Measurements from ENCODE around the gene RPH3AL. TPM values are rescaled to one million over a fixed set of nuclear protein-coding genes. Genes with fewer than 3 reads are reported as not detected.

The RPH3AL gene
- total RNA-seq, 1 experiment from 2014 or later: 24.9 TPM

DNA sequence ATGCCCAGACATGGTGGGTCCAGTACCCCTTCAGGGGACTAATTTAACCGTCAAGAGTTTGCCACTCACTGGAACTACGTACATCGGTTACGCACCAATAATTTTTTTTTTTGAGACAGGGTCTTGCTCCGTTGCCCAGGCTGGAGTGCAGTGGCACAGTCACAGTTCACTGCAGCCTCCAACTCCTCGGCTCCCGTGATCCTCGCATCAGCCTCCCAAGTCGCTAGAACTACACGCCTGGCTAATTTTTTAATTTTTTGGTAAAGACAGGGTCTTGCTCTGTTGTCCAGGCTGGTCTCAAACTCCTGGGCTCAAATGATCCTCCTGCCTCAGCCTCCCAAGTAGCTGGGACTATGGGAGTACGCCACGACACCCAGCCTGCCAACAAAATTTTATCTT is 15.6 kb downstream of the RPH3AL start:
- no peak for TF ChIP-seq EZH2 (IDR thresholded peaks at IDR 0.05; ENCODE audit: low read length, unreplicated experiment)
- ChIA-PET POLR2A (ENCODE audit: unreplicated experiment) (no interaction called here), CTCF (no interaction called here)
- H3K4me3 ChIP-seq (ENCODE audit: low read length): no peak overlapping the region
- no peak overlapping the region for H3K9ac ChIP-seq (ENCODE audit: low read length)
- H3F3A ChIP-seq (ENCODE audit: low read length, unreplicated experiment): no peaks in the 10 kb centered on the region
- H3K4me2 ChIP-seq (ENCODE audit: low read length): no peak overlapping the region
- H3K27ac ChIP-seq (ENCODE audit: low read length): no peak overlapping the region
- H3K9me2 ChIP-seq (replicated peaks; ENCODE audit: low read length): no peaks in the 10 kb centered on the region
- H3K79me2 ChIP-seq (ENCODE audit: low read length): peaks cover 10% of the 10 kb centered on the region; the same call in 1 of the 2 replicates
- ATAC-seq (no peak), DNase-seq (no peak)
- intact Hi-C loops (cut with micrococcal nuclease): no loop called here
- H3K27me3 ChIP-seq (ENCODE audit: low read length): no peaks in the 10 kb centered on the region
- BruUV-seq (replicated peaks): no TSS peak
- H2AFZ ChIP-seq (ENCODE audit: low read length): no peak overlapping the region
- H4K20me1 ChIP-seq (ENCODE audit: low read length): no peaks in the 10 kb centered on the region
- H3K4me1 ChIP-seq (ENCODE audit: insufficient read depth, low read length): no peaks in the 10 kb centered on the region
- H3K9me3 ChIP-seq (ENCODE audit: low read length): no peaks in the 10 kb centered on the region
- no peaks in the 10 kb centered on the region for H3K36me3 ChIP-seq (ENCODE audit: low read depth, low read length)

DNA sequence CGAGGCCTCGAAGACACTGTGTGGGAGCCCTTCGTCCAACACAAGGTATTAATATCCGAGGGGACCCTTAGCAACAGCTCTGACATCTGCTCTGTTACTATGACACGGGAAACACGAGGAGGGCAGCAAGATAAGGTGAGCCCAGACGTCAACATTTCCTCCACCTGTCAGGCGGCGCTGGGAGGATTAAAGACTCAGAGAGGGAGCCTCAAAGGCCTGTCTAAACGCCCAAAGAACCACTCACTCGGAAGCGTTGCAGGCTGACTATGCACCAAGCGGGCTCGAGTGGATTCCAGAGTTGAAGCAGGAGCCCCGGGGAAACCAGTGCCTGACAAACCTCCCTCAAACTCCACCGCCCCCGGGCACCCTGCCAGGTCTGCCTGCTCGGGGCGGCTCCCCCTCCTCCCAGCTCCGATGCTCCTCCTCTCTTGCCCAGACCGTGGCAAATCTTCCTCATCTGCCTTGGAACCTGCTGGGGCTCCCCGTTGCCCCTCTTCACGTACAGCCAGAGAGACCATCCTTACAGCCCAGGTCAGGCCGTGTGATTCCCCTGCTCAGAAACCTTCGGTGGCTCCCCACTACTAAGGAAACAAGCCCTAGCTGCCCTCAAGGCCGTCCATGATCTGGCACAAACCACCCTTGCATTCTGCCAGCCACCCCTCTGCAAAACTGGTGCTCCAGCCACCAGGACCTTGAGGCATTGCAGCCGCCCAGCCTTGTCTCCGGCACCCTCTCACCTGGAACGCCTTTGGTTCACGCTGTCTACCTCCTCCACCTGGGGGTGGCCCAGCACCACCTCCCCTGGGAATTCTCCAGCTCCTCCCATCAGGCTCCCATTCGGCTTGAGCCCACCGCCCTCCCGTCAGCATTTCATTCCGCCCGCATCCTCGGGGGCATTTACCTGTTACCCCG is 16.2 kb downstream of the RPH3AL start:
- H2AFZ ChIP-seq (ENCODE audit: low read length): no peak overlapping the region
- no peak for ATAC-seq
- H3K4me1 ChIP-seq (ENCODE audit: insufficient read depth, low read length): no peaks in the 10 kb centered on the region
- H3K9me3 ChIP-seq (ENCODE audit: low read length): no peaks in the 10 kb centered on the region
- peaks cover 4% of the 10 kb centered on the region; the same call in 1 of the 2 replicates for H3K79me2 ChIP-seq (ENCODE audit: low read length)
- no peaks in the 10 kb centered on the region for H3K9me2 ChIP-seq (replicated peaks; ENCODE audit: low read length)
- ChIA-PET POLR2A (ENCODE audit: unreplicated experiment) (no interaction called here), CTCF (no interaction called here)
- no peak overlapping the region for H3K27ac ChIP-seq (ENCODE audit: low read length)
- TF ChIP-seq EZH2 (IDR thresholded peaks at IDR 0.05; ENCODE audit: low read length, unreplicated experiment): no peak
- TF ChIP-seq EZH2phosphoT487 (IDR thresholded peaks at IDR 0.05; ENCODE audit: borderline replicate concordance, low read length): no peak
- TF ChIP-seq, protein P1, sequence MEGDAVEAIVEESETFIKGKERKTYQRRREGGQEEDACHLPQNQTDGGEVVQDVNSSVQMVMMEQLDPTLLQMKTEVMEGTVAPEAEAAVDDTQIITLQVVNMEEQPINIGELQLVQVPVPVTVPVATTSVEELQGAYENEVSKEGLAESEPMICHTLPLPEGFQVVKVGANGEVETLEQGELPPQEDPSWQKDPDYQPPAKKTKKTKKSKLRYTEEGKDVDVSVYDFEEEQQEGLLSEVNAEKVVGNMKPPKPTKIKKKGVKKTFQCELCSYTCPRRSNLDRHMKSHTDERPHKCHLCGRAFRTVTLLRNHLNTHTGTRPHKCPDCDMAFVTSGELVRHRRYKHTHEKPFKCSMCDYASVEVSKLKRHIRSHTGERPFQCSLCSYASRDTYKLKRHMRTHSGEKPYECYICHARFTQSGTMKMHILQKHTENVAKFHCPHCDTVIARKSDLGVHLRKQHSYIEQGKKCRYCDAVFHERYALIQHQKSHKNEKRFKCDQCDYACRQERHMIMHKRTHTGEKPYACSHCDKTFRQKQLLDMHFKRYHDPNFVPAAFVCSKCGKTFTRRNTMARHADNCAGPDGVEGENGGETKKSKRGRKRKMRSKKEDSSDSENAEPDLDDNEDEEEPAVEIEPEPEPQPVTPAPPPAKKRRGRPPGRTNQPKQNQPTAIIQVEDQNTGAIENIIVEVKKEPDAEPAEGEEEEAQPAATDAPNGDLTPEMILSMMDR (conservative IDR thresholded peaks at IDR 0.05; ENCODE audit: low read depth, low read length): no peak
- H3K4me3 ChIP-seq (ENCODE audit: low read length): no peak overlapping the region
- no peaks in the 10 kb centered on the region for H4K20me1 ChIP-seq (ENCODE audit: low read length)
- no peaks in the 10 kb centered on the region for H3F3A ChIP-seq (ENCODE audit: low read length, unreplicated experiment)
- no peak overlapping the region for H3K4me2 ChIP-seq (ENCODE audit: low read length)
- no peaks in the 10 kb centered on the region for H3K27me3 ChIP-seq (ENCODE audit: low read length)
- H3K9ac ChIP-seq (ENCODE audit: low read length): no peak overlapping the region
- intact Hi-C loops (cut with micrococcal nuclease): no loop called here
- H3K36me3 ChIP-seq (ENCODE audit: low read depth, low read length): no peaks in the 10 kb centered on the region
- no TSS peak for BruUV-seq (replicated peaks)
- no peak for DNase-seq

DNA sequence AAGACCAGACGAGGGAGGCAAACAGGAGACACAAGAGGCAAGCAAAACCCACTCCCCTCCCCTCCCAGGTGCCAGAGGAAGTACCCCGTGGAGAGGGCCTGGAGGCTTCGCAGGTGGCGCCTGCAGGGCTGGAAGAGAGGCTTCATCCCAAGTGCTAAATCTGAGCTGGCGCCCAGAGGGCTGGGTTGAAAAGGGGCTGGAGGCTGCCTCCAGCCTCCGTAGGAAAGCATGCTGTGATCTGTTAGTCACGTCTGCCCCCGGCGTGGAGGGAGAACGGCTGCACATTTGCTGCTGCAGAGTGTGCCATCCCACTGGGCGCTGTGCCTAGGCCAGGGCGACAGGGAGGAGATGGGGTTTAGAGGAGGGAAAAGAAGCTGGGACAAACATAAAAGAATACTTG is 16.9 kb downstream of the RPH3AL start:
- H3K4me1 ChIP-seq (ENCODE audit: insufficient read depth, low read length): no peaks in the 10 kb centered on the region
- intact Hi-C loops (cut with micrococcal nuclease): no loop called here
- H3K9me3 ChIP-seq (ENCODE audit: low read length): no peaks in the 10 kb centered on the region
- no peaks in the 10 kb centered on the region for H3K36me3 ChIP-seq (ENCODE audit: low read depth, low read length)
- ChIA-PET CTCF (no interaction called here), POLR2A (ENCODE audit: unreplicated experiment) (no interaction called here)
- H3K9ac ChIP-seq (ENCODE audit: low read length): no peak overlapping the region
- H2AFZ ChIP-seq (ENCODE audit: low read length): no peak overlapping the region
- TF ChIP-seq EZH2phosphoT487 (IDR thresholded peaks at IDR 0.05; ENCODE audit: borderline replicate concordance, low read length) (no peak), EZH2 (IDR thresholded peaks at IDR 0.05; ENCODE audit: low read length, unreplicated experiment) (no peak)
- TF ChIP-seq, protein P1 (conservative IDR thresholded peaks at IDR 0.05; ENCODE audit: low read depth, low read length): no peak
- H3K27ac ChIP-seq (ENCODE audit: low read length): no peak overlapping the region
- no peaks in the 10 kb centered on the region for H4K20me1 ChIP-seq (ENCODE audit: low read length)
- no peak overlapping the region for H3K4me3 ChIP-seq (ENCODE audit: low read length)
- no TSS peak for BruUV-seq (replicated peaks)
- no peaks in the 10 kb centered on the region for H3K9me2 ChIP-seq (replicated peaks; ENCODE audit: low read length)
- no peaks in the 10 kb centered on the region for H3K79me2 ChIP-seq (ENCODE audit: low read length)
- no peak overlapping the region for H3K4me2 ChIP-seq (ENCODE audit: low read length)
- ATAC-seq (no peak), DNase-seq (no peak)
- no peaks in the 10 kb centered on the region for H3F3A ChIP-seq (ENCODE audit: low read length, unreplicated experiment)
- no peaks in the 10 kb centered on the region for H3K27me3 ChIP-seq (ENCODE audit: low read length)

All from PC-3 (cell line).